NCI-H748 (cell line): ENCODE data around the gene DCP1A.
"Not testable (repeated sequence)": the region's sequence is repeated elsewhere in the genome, so short reads cannot be mapped to it uniquely, and the experiment has no call there.

ENCODE experiments used
- DNase-seq: peaks from one replicate; lab custom pipeline; 2025; ENCODE audit not compliant: unreplicated experiment; lab: John Stamatoyannopoulos, UW

DCP1A gene

DNA sequence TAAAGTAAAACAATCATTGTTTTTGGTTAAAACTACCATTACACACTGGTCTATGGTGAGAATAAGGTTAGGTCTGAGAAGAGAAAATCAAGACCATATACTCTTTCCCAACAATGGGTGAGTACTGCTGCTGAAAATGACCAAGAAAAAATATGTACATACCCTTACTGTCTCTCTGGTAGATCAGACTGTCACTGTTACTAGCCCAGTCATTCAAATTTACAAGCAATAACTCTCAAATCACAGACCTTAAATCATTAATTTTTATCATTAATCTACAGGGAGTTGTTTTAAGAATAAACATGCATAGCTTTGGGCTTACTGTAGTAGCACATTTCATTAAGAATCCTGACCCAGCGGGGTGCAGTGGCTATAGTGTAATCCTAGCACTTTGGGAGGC, 17.4 kb downstream of the DCP1A start:
- no peak for DNase-seq

DNA sequence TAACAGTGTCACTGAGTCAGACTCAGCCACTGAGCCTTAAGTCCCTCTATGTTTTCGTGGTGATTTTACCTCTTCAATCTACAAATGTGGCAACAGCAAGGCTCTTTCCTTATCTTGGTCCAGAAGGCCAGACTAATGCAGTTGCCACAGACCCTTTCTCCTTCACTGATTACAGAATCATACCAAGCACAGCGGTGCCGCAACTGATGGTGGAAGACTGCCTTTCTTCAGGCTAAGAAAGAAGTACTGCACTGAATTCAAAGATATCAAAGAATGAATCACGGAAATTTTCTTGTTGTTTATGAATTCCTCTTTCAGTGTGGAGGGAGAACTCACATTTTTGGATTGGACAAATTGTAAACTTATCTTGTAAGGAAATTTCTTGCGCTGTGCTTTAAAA, 18.6 kb downstream of the DCP1A start:
- DNase-seq: no peak

- not testable (repeated sequence) for DNase-seq
Measured at GRCh38 chr3:53327986-53328385, 19.4 kb downstream of the DCP1A start.

- DNase-seq: no peak
Measured at GRCh38 chr3:53324105-53324504, 23.2 kb downstream of the DCP1A start.

- DNase-seq: no peak
Measured at GRCh38 chr3:53320697-53321096, 26.6 kb downstream of the DCP1A start.

DNA sequence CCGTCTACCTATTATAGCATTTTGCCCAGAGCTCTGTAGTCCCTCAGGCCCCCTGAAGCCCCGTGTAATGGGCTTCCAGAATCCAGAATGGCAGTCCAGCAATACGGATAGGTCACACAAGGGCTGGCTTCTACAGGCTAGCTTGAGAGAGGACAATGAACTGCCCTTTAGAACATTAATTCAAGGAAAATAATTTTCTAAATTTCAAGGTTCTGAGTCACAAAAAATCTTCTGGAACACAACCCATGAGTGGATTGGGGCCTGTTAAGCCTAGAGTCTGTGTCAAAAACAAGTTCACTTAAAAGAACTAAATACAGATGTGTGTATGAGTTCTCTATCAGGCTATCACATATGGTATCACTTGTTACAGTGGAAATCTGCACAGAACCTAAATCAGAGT, 28.8 kb downstream of the DCP1A start:
- DNase-seq: no peak

GRCh38 chr3:53312832-53313231, 34.5 kb downstream of the DCP1A start:
- no peak for DNase-seq

- DNase-seq: no peak
Measured at GRCh38 chr3:53311882-53312281, 35.5 kb downstream of the DCP1A start.

DNA sequence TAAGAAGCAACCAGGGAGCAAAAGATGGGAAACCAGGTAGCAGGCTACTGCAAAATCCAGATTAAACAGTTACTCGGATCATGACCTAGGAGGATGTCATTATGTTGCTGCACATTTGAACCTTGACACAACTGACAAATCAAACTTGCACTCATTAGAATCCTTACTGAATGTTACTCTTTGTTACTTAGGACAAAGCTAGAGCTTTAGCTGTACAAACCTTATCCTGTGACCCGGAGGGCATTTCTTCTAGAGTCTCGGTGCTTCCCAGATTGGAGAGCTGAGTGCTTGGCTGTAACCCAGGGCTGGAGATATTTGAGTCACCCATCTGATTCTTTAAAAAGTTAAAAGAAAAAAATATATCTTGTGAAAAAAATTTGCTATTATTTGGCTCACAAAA, 43.4 kb downstream of the DCP1A start:
- DNase-seq: no peak

- no peak for DNase-seq
Measured at GRCh38 chr3:53303549-53303948, 43.8 kb downstream of the DCP1A start.

DNA sequence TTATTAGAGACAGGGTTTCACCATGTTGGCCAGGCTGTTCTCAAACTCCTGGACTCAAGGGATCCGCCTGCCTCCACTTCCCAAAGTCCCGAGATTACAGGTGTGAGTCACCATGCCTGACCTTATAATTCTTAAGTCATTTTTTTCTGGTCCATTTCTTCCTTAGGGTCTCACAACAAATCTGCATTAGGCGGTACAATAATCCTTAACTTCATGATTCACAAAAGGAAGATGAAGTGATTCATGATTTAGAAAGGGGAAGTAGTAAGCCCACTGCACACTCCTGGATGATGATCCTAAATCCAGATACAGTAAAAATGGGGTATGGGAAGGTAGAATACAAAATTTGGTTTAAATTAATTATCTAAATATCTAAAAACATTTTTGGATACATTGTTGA, 46.5 kb downstream of the DCP1A start:
- no peak for DNase-seq

DNA sequence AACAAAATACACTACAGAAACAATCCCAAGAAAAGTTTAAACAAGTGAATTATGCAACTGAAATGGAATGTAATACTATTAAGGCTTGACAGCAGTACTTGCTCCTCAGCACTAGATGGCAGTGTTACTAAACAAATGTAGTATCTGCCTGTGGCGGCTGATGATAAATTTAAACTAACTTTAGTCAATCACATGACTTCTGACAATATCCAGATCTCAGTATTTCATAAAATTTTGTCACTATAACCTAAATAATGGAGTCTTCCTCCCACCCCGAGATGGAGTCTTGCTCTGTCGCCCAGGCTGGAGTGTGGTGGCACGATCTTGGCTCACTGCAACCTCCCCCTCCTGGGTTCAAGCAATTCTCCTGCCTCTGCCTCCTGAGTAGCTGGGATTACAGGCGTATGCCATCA, 47.7 kb downstream of the DCP1A start:
- DNase-seq: peak; percentile 32

- DNase-seq: no peak
Measured at GRCh38 chr3:53295410-53295809, 51.9 kb downstream of the DCP1A start.

DNA sequence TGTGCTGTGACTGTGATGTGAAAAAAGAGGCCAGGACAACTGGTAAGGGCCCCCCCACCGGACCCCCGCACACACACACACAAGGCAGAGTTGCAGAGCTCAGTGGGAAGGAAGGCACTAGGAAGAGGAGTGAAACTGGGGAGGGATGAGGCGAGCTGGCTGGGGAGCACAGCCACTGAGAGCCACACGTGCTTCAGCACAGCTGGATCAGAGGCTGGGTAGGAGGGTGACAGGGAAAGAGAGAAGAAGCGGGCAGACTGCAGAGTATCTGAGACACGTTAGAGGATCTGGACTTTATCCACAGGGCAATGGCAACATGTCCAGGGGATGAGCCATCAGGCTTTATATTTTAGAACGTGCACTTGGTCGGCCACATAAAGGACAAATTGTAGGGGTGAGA, 53.5 kb downstream of the DCP1A start:
- no peak for DNase-seq

- DNase-seq: no peak
Measured at GRCh38 chr3:53288214-53288613, 59.1 kb downstream of the DCP1A start.

DNA sequence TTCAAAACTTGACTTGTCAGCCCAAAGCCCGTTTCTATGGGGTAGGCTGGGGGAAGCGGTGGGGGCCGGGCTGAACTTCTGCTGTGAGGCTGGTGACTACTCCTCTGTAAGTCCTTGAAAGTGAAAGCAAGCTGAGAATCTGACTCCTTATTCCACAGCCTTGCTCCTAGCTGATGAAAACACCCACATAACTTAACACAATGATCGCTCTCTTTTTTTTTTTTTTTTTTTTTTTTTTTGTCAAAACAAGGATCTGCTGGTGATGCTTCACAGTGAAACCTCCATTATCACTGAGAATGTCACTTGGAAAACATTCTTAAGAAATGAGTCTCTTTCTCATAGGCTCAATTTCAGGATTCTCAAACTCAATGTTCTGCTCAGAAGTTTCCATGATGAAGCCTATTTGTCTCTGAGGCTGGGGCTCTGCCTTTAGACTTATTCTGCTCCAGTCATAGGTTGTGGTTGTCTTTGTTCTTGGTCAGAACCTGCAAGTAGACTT, 60.2 kb downstream of the DCP1A start:
- no peak for DNase-seq

- DNase-seq: no peak
Measured at GRCh38 chr3:53286727-53287126, 60.6 kb downstream of the DCP1A start.

DNA sequence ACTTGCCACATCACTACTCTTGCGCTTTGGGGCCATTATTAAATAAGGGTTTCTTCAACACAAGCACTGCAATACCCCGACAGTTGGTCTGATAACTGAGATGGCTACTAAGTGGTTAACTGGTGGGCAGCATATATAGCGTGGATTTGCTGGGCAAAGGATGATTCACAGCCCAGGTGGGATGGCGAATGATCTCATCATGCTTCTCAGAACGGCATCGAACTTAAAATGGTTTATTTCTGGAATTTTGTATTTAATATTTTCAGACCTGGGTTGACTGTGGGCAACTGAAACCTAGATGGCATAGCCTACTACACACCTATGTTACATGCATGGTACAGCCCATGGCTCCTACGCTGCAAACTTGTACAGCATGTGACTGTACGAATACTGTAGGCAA, 64.8 kb downstream of the DCP1A start:
- no peak for DNase-seq

DNA sequence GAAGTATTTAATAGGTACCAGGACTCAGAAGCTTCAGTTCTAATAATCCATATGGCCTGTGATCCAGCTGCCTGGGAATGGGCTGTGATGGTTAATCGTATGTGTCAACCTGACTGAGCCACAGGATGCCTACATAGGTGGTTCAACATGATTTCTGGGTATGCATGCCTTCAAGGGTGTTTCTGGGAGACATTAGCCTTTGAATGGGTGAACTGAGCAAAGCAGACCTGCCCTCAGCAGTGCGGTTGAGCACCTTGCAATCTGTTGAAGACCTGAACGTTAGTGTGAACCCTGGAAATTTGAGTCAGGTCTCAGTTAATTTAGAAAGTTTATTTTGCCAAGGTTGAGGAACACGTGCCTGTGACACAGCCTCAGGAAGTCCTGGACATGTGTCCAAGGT, 68.7 kb downstream of the DCP1A start:
- no peak for DNase-seq

GRCh38 chr3:53274938-53275605, 72.3 kb downstream of the DCP1A start:
- DNase-seq: no peak

GRCh38 chr3:53273146-53273670, 74.1 kb downstream of the DCP1A start:
- no peak for DNase-seq

DNA sequence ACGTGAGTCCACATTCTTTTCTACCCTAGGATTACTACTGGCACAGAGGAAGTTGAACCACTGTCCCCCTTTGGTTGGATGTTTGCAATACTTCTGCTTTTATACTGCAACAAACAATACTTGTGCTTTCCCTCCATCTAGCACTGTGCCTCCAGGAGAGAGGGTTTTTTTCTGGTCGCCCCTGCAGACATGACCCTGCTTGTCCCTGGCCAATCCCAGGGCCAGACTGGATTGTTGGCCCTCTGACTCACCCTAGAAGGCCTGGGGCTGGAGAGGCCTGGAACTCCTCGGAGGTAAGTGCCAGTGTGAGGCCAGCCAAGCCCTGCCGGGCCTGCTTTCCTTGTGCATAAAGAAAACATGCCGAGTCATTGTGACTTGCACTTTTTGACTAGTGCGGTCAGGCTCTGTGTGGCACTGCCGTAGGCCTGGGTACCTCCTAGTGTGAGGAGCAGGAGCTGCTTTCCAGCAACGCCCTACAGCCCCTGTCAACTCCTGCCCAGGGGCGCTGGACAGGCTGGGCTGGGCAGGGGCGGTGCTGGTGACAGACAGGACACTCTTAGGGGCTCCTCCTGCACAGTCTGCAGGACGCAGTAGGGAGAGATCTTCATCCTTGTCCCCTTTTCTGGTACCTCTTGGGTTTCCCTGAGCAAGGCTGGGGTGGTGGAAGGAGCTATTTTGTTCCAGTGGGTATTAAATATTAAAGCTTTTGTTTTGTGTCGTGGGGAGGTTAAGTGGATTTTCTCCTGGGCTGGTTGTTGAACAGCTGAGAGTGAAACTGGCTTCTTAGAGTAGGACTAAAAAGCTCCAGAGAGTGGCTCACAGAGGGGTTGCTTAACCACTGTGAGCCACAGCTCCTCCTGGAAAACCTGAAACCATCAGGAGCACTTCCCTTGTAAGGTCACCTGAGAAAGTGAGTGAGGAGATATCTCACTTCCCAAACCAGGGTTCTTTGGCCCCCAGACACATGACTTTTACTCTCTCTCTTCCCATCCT, 77.2 kb downstream of the DCP1A start:
- DNase-seq: peak; percentile 78
